GM12874 (cell line): ENCODE results near the gene TEDC1.

Experiments
- TF ChIP-seq, protein P1 (sequence below): IDR thresholded peaks from 2 replicates; pipeline ENCODE4 v1.5.1; 2011; ENCODE audit warnings: low read depth, mild to moderate bottlenecking, control low read depth, low read length, moderate library complexity; ENCODE audit not compliant: insufficient read depth

The TEDC1 gene

DNA sequence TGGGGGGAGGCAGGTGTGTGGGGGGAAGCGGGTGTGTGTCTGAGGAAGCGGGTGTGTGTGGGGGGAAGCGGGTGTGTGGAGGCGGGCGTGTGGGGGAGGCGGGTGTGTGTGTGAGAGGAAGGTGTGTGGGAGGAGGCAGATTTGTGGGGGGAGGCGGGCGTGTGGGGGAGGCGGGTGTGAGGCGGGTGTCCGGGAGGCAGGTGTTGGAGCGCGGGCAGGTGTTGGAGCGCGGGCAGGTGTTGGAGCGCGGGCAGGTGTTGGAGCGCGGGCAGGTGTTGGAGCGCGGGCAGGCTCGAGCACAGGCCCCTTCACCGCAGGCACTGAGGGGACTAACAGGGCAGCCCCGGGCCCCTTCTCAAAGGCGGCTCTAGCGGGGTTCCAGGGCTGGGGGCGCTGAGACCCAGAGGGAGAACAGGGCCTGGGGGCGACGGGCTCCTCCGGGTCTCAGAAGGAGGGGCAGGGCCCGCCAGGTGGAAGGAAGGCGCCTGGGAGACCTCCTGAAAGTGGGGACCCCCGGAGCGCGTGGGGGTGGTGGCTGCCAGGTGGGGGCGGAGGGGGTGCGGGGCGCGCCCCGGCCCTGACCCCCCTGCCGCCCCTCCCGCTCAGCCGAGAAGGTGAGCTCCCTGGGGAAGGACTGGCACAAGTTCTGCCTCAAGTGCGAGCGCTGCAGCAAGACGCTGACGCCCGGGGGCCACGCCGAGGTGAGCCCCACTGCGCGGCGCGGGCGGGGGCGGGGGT, 13.2 kb upstream of the TEDC1 start:
- TF ChIP-seq, protein P1, sequence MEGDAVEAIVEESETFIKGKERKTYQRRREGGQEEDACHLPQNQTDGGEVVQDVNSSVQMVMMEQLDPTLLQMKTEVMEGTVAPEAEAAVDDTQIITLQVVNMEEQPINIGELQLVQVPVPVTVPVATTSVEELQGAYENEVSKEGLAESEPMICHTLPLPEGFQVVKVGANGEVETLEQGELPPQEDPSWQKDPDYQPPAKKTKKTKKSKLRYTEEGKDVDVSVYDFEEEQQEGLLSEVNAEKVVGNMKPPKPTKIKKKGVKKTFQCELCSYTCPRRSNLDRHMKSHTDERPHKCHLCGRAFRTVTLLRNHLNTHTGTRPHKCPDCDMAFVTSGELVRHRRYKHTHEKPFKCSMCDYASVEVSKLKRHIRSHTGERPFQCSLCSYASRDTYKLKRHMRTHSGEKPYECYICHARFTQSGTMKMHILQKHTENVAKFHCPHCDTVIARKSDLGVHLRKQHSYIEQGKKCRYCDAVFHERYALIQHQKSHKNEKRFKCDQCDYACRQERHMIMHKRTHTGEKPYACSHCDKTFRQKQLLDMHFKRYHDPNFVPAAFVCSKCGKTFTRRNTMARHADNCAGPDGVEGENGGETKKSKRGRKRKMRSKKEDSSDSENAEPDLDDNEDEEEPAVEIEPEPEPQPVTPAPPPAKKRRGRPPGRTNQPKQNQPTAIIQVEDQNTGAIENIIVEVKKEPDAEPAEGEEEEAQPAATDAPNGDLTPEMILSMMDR: no peak

DNA sequence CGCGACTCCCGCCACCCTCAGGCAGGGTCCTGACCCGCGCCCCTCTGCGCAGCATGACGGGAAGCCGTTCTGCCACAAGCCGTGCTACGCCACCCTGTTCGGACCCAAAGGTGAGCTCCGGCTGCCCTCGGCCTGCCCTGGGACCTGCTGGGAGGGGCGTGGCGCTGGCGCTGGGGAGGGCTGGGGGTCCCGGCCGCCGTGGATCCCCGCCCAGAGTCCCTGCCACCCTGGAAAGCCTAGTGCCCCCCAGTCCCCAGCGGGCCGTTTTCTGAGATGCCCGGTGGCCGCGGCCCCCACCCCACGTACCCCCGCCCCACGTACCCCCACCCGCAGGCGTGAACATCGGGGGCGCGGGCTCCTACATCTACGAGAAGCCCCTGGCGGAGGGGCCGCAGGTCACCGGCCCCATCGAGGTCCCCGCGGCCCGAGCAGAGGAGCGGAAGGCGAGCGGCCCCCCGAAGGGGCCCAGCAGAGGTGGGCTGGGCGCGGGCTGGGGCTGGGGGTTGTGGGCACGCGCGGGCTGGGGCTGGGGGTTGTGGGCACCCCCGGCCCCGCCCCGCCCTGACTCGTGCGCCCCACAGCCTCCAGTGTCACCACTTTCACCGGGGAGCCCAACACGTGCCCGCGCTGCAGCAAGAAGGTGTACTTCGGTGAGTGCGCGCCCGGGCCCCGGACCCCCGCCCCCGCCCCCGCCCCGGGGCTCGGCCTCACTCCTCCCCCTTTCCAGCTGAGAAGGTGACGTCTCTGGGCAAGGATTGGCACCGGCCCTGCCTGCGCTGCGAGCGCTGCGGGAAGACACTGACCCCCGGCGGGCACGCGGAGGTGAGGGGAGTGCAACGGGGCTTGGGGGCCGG, 12.4 kb upstream of the TEDC1 start:
- TF ChIP-seq, protein P1: no peak

DNA sequence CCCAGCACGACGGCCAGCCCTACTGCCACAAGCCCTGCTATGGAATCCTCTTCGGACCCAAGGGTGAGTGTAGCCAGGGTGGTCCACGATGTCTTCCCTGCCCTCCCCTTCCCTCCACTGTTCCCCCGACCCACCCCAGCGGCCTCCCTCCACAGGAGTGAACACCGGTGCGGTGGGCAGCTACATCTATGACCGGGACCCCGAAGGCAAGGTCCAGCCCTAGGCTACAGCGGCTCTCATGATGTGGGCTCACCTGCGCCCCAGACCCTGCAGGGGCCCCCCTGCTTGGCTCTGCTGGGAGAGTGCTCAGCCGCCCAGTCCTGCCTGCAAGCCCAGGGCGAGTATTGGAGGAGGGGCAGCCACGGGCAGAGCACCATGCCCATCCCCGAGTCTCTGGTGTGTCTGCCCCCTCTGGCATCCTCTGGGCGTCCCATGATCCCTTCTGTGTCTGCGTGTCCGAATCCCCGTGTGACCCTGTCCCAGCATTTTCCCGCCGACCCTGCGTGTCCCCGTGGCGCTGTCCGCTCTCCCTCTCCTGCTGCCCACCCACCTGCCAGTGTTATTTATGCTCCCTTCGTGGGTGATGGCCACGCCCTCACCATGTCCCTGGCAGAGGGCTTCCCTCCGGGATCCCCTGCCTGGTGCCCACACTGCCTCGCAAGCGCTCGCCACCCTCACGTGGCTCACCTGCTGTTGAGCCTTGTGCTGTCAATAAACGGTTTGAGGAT, 11.5 kb upstream of the TEDC1 start:
- TF ChIP-seq, protein P1: no peak

DNA sequence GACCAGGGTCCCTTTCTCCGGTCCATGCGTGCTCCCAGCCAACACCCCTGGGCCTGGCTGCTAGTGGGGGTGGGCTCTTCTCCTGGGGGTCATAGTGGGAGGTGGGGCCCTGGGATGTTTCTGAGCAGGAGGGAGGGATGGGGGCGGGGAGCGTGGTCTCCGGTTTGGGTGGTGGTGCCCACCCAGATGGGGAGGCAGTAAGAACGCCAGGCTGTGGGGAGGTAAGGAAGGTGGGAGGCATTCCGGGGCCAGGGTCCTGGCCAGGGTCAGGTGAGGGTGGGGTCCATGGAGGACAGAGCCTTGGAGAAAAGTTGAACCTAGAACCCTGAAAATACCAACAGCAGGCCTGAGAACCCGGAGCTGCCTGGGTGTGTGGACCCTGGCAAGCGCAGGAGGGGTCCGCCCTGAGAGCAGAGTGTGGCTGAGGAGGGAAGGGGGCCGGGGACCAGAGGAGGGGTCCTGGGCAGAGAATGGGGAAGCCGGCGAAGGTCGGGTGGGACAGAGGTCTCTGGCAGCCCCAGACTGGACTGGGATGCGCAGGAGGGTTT, 10.8 kb upstream of the TEDC1 start:
- TF ChIP-seq, protein P1: no peak

DNA sequence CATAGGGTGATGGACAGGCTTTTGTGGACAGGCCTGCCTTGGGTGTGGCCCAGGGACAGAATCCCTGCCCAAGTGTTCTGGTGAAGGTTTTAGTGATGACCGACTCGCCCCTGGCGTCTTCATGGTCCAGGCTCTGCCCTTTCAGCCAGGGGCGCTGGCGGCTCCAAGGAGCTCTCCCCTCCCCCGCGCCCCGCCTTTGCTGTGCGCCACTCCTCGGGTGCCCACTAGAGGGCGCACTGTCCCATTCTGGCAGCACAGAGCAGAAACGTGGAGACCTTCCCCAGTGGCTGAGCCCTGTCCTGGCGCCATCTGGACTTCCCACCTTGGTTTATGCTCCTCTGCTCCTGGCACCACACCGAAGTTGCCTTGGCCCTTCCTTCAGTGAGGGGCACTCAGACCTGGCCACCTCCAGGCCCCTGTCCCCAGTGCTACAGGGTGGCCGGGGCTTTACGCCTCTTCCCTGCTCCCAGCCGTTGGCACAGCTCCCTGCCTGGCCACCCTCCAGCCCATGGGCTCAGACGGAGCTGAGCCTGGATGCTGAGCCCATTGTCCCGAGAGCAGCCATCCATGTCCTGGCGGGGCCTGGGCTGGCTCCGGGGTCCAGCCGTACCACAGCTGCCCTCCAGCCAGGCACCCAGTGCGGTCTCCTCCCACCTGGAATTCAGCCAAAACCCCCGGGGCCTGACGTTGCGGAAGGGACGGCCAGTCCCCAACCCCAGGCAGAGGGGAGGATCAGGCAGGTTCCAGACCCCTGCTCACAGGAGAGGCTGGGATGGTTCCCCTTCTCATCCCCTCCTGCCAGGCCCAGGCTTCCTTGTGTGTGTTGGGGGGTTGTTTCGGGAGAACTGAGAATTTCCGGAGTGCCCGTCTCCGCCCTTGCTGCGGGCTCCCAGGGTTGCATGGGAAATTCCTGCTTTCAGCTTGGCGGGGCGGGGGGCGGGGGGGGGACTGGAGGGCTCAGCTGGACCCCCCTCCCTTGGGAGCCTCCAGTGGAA, 9.9 kb upstream of the TEDC1 start:
- TF ChIP-seq, protein P1: peak; percentile 99

DNA sequence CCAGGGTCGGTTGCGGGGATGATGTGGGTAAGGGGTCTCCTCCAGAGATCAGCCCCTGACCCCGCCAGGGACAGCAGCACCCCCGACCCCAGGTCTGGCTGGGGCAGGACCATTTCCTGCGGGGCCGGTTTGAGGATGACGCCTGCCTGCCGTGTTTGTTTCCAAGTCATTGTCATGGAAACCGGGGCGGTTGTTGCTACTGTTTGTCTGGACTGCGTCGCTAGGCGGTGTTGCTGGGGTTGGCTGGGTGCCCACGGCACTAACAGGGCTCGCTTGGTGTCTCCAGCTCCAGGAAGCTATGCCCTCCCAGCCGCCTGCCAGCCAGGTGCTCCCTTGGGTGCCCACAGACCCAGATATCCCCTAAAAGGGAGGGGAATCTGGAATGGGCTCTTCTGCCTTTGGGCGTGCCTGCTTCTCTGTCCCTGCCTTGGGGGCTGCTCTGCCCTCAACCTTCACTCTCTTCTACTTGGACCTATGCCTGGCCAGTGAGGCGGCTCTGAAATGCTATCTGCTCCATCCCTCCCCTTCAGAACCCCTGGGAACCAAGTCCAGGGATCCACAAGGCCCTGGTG, 9.1 kb upstream of the TEDC1 start:
- TF ChIP-seq, protein P1: no peak
